ENCODE data around the gene CHMP3.
"Not testable (repeated sequence)": the region's sequence is repeated elsewhere in the genome, so short reads cannot be mapped to it uniquely, and the experiment has no call there.

The CHMP3 gene

GRCh38 chr2:86544278-86545099, 18.8 kb downstream of the CHMP3 start:
- H2AFZ ChIP-seq (ENCODE audit: low read length); H3F3A ChIP-seq (ENCODE audit: insufficient read depth, low read length); H3K9ac ChIP-seq (ENCODE audit: low read length); H3K4me1 ChIP-seq (ENCODE audit: low read length); DNase-seq; H3K27me3 ChIP-seq (replicated peaks; ENCODE audit: insufficient read depth, low read length); H3K36me3 ChIP-seq (replicated peaks; ENCODE audit: insufficient read depth, low read length); H3K9me2 ChIP-seq (replicated peaks; ENCODE audit: insufficient read depth, low read length); H3K27ac ChIP-seq (ENCODE audit: low read length); H4K20me1 ChIP-seq (ENCODE audit: insufficient read depth, low read length); H3K79me2 ChIP-seq (ENCODE audit: low read length); H3K4me3 ChIP-seq (ENCODE audit: low read length); H3K9me3 ChIP-seq (replicated peaks; ENCODE audit: insufficient read depth, low read length); H3K4me2 ChIP-seq (ENCODE audit: low read depth, low read length): not testable (repeated sequence)

DNA sequence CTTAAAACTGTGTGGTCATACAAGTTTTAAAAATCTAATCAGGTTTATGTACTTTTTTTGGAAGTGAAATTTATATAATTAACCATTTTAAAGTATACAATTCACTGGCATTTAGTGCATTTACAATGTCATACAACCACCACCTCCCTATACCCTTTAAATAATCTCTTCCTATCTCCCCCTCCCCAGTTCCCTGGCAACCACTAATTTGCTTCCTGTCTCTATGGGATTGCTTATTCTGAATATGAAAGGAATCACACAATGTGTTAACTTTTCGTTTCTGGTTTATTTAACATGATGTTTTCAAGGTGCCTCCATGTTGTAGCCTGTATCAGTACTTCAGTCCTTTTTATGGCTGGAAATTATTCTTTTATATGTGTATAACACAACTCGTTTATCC, 19.4 kb downstream of the CHMP3 start:
- Histone ChIP-seq H3K4me2 (ENCODE audit: low read depth, low read length) (no peak overlapping the region), H3K4me3 (ENCODE audit: low read length) (no peak overlapping the region), H3K9me3 (replicated peaks; ENCODE audit: insufficient read depth, low read length) (no peaks in the 10 kb centered on the region), H4K20me1 (ENCODE audit: insufficient read depth, low read length) (no peaks in the 10 kb centered on the region), H3K4me1 (ENCODE audit: low read length) (no peaks in the 10 kb centered on the region), H3K27me3 (replicated peaks; ENCODE audit: insufficient read depth, low read length) (no peaks in the 10 kb centered on the region), H3K36me3 (replicated peaks; ENCODE audit: insufficient read depth, low read length) (no peaks in the 10 kb centered on the region), H3K9ac (ENCODE audit: low read length) (no peak overlapping the region), H3K79me2 (ENCODE audit: low read length) (no peaks in the 10 kb centered on the region), H3K9me2 (replicated peaks; ENCODE audit: insufficient read depth, low read length) (no peaks in the 10 kb centered on the region), H3F3A (ENCODE audit: insufficient read depth, low read length) (no peaks in the 10 kb centered on the region), H2AFZ (ENCODE audit: low read length) (no peak overlapping the region), H3K27ac (ENCODE audit: low read length) (no peak overlapping the region)
- DNase-seq: no peak
- no peak for TF ChIP-seq EZH2 (optimal IDR thresholded peaks at IDR 0.05; ENCODE audit: low read depth, low read length)
- TF ChIP-seq, protein P1, sequence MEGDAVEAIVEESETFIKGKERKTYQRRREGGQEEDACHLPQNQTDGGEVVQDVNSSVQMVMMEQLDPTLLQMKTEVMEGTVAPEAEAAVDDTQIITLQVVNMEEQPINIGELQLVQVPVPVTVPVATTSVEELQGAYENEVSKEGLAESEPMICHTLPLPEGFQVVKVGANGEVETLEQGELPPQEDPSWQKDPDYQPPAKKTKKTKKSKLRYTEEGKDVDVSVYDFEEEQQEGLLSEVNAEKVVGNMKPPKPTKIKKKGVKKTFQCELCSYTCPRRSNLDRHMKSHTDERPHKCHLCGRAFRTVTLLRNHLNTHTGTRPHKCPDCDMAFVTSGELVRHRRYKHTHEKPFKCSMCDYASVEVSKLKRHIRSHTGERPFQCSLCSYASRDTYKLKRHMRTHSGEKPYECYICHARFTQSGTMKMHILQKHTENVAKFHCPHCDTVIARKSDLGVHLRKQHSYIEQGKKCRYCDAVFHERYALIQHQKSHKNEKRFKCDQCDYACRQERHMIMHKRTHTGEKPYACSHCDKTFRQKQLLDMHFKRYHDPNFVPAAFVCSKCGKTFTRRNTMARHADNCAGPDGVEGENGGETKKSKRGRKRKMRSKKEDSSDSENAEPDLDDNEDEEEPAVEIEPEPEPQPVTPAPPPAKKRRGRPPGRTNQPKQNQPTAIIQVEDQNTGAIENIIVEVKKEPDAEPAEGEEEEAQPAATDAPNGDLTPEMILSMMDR (IDR thresholded peaks at IDR 0.05; ENCODE audit: low read length): no peak
- TF ChIP-seq EZH2phosphoT487 (IDR thresholded peaks at IDR 0.05; ENCODE audit: low read length): no peak

DNA sequence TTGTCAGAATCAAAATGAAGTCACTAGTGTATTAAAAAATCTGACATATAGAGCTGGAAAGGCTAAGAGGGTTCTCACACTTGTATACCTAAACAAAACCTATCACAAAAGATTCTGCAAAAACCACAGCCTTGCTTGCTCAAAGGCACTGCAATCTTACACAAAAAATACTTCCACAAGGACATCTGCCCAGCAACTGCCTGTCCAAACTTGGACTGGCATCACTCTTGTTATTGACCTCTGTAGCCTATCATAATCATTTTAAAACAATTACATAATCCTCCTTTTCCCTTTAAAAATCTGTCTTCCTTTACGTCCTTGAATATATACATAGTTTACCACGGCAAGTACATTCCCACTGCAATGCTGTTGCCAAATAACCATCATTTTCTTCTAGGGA, 19.9 kb downstream of the CHMP3 start:
- DNase-seq: no peak
- H3K36me3 ChIP-seq (replicated peaks; ENCODE audit: insufficient read depth, low read length): no peaks in the 10 kb centered on the region
- no peaks in the 10 kb centered on the region for H3K27me3 ChIP-seq (replicated peaks; ENCODE audit: insufficient read depth, low read length)
- H3K9me2 ChIP-seq (replicated peaks; ENCODE audit: insufficient read depth, low read length): no peaks in the 10 kb centered on the region
- H3K9ac ChIP-seq (ENCODE audit: low read length): no peak overlapping the region
- TF ChIP-seq, protein P1 (IDR thresholded peaks at IDR 0.05; ENCODE audit: low read length): no peak
- TF ChIP-seq EZH2phosphoT487 (IDR thresholded peaks at IDR 0.05; ENCODE audit: low read length): no peak
- TF ChIP-seq EZH2 (optimal IDR thresholded peaks at IDR 0.05; ENCODE audit: low read depth, low read length): no peak
- no peak overlapping the region for H3K4me3 ChIP-seq (ENCODE audit: low read length)
- no peaks in the 10 kb centered on the region for H4K20me1 ChIP-seq (ENCODE audit: insufficient read depth, low read length)
- H3F3A ChIP-seq (ENCODE audit: insufficient read depth, low read length): no peaks in the 10 kb centered on the region
- H3K4me2 ChIP-seq (ENCODE audit: low read depth, low read length): no peak overlapping the region
- no peaks in the 10 kb centered on the region for H3K79me2 ChIP-seq (ENCODE audit: low read length)
- no peak overlapping the region for H2AFZ ChIP-seq (ENCODE audit: low read length)
- no peak overlapping the region for H3K27ac ChIP-seq (ENCODE audit: low read length)
- H3K9me3 ChIP-seq (replicated peaks; ENCODE audit: insufficient read depth, low read length): no peaks in the 10 kb centered on the region
- H3K4me1 ChIP-seq (ENCODE audit: low read length): no peaks in the 10 kb centered on the region

- H2AFZ ChIP-seq (ENCODE audit: low read length): no peak overlapping the region
- H3K79me2 ChIP-seq (ENCODE audit: low read length): no peaks in the 10 kb centered on the region
- DNase-seq: no peak
- H3K9ac ChIP-seq (ENCODE audit: low read length): no peak overlapping the region
- no peak for TF ChIP-seq EZH2 (optimal IDR thresholded peaks at IDR 0.05; ENCODE audit: low read depth, low read length)
- TF ChIP-seq, protein P1 (IDR thresholded peaks at IDR 0.05; ENCODE audit: low read length): no peak
- TF ChIP-seq EZH2phosphoT487 (IDR thresholded peaks at IDR 0.05; ENCODE audit: low read length): no peak
- no peaks in the 10 kb centered on the region for H3K27me3 ChIP-seq (replicated peaks; ENCODE audit: insufficient read depth, low read length)
- H3K4me1 ChIP-seq (ENCODE audit: low read length): no peaks in the 10 kb centered on the region
- no peak overlapping the region for H3K27ac ChIP-seq (ENCODE audit: low read length)
- no peaks in the 10 kb centered on the region for H3K9me3 ChIP-seq (replicated peaks; ENCODE audit: insufficient read depth, low read length)
- no peak overlapping the region for H3K4me3 ChIP-seq (ENCODE audit: low read length)
- no peaks in the 10 kb centered on the region for H4K20me1 ChIP-seq (ENCODE audit: insufficient read depth, low read length)
- H3K4me2 ChIP-seq (ENCODE audit: low read depth, low read length): no peak overlapping the region
- no peaks in the 10 kb centered on the region for H3K36me3 ChIP-seq (replicated peaks; ENCODE audit: insufficient read depth, low read length)
- no peaks in the 10 kb centered on the region for H3F3A ChIP-seq (ENCODE audit: insufficient read depth, low read length)
- H3K9me2 ChIP-seq (replicated peaks; ENCODE audit: insufficient read depth, low read length): no peaks in the 10 kb centered on the region
Observed at GRCh38 chr2:86542814-86543213, 20.4 kb downstream of the CHMP3 start.

All from MM.1S (cell line).